PC-3 (cell line): ENCODE data around the gene DLL4. TPM values are rescaled to one million over a fixed set of nuclear protein-coding genes. Genes with fewer than 3 reads are reported as not detected.

Experiments
- ATAC-seq: fragments of 200-7000 bp; cut with Tn5 transposase; 2 replicates; pipeline ENCODE4 v1.9.1; 2020; ENCODE audit warnings: mild to moderate bottlenecking, moderate library complexity
- BruUV-seq: library from RNA; stranded (reverse); fragments of 400-500 nt; replicated peaks from 2 replicates; lab custom pipeline; 2021; lab: Mats Ljungman, UMichigan
- CTCF ChIA-PET: fragments of 300-600 bp; sonication (Branson Sonifier 250); formaldehyde crosslinking; loops from one replicate; lab custom pipeline; 2022; ENCODE audit warnings: antibody characterized with exemption; lab: Charles Lee
- POLR2A ChIA-PET: fragments of 300-600 bp; sonication (Branson Sonifier 250); formaldehyde crosslinking; loops from one replicate; lab custom pipeline; 2022; ENCODE audit warnings: antibody characterized with exemption; ENCODE audit not compliant: unreplicated experiment; lab: Charles Lee
- DNase-seq: peaks from one replicate; pipeline ENCODE4 v3.0.0-alpha.2; 2015
- H2AFZ ChIP-seq: fragments of 300-600 bp; sonication (generic); 2 replicates; pipeline ENCODE4 v1.6.0; 2016; ENCODE audit warnings: antibody characterized with exemption, low read length
- H3F3A ChIP-seq: fragments of 300-600 bp; sonication (generic); one replicate; pipeline ENCODE4 v1.6.0; 2017; ENCODE audit warnings: antibody characterized with exemption, low read length, control low read depth, mild to moderate bottlenecking; ENCODE audit not compliant: unreplicated experiment
- H3K27ac ChIP-seq: fragments of 300-600 bp; sonication (generic); 2 replicates; pipeline ENCODE4 v1.5.1; 2016; ENCODE audit warnings: mild to moderate bottlenecking, low read length
- H3K27me3 ChIP-seq: fragments of 300-600 bp; sonication (generic); 2 replicates; pipeline ENCODE4 v1.6.1; 2016; ENCODE audit warnings: low read length, mixed read lengths
- H3K36me3 ChIP-seq: fragments of 300-600 bp; sonication (generic); 2 replicates; pipeline ENCODE4 v1.6.1; 2016; ENCODE audit warnings: low read depth, mixed run types, low read length, mixed read lengths
- H3K4me1 ChIP-seq: fragments of 300-600 bp; sonication (generic); 2 replicates; pipeline ENCODE4 v1.5.1; 2016; ENCODE audit warnings: low read length; ENCODE audit not compliant: insufficient read depth
- H3K4me2 ChIP-seq: fragments of 300-600 bp; sonication (generic); 2 replicates; pipeline ENCODE4 v1.6.0; 2016; ENCODE audit warnings: low read length
- H3K4me3 ChIP-seq: fragments of 300-600 bp; sonication (generic); 2 replicates; pipeline ENCODE4 v1.5.1; 2016; ENCODE audit warnings: mild to moderate bottlenecking, low read length, mixed read lengths
- H3K79me2 ChIP-seq: fragments of 300-600 bp; sonication (generic); 2 replicates; pipeline ENCODE4 v1.6.1; 2017; ENCODE audit warnings: low read length, mixed read lengths
- H3K9ac ChIP-seq: fragments of 300-600 bp; sonication (generic); 2 replicates; pipeline ENCODE4 v1.6.0; 2016; ENCODE audit warnings: mild to moderate bottlenecking, low read length
- H3K9me2 ChIP-seq: fragments of 300-600 bp; sonication (generic); replicated peaks from 2 replicates; pipeline ENCODE4 v1.6.1; 2016; ENCODE audit warnings: mixed run types, low read length, mixed read lengths
- H3K9me3 ChIP-seq: fragments of 300-600 bp; sonication (generic); 2 replicates; pipeline ENCODE4 v1.6.1; 2016; ENCODE audit warnings: low read length, mixed read lengths
- H4K20me1 ChIP-seq: fragments of 300-600 bp; sonication (generic); 2 replicates; pipeline ENCODE4 v1.6.1; 2016; ENCODE audit warnings: low read length, mixed read lengths
- EZH2 ChIP-seq: fragments of 300-600 bp; sonication (generic); IDR thresholded peaks from one replicate; pipeline ENCODE4 v1.6.1; 2017; ENCODE audit warnings: antibody characterized with exemption, mild to moderate bottlenecking, low read length; ENCODE audit not compliant: unreplicated experiment
- EZH2phosphoT487 ChIP-seq: fragments of 300-600 bp; sonication (generic); IDR thresholded peaks from 2 replicates; pipeline ENCODE4 v1.6.1; 2018; ENCODE audit warnings: mild to moderate bottlenecking, antibody characterized with exemption, low read length, borderline replicate concordance
- intact Hi-C: fragments of 100-400 bp; cut with micrococcal nuclease; formaldehyde crosslinking; loops from 2 replicates; pipeline ENCODE4 v1.9.0; 2023
- total RNA-seq: library from RNA; depleted of rRNA; stranded (reverse); fragments of >200 nt; gene quantifications from 2 replicates; pipeline ENCODE4 v1.2.3, GENCODE V29; 2014
- TF ChIP-seq, protein P1 (sequence below): fragments of 300-600 bp; sonication (generic); conservative IDR thresholded peaks from 2 replicates; pipeline ENCODE4 v1.5.1; 2017; ENCODE audit warnings: antibody characterized with exemption, low read depth, mild to moderate bottlenecking, low read length

The DLL4 gene
- total RNA-seq, 1 experiment from 2014 or later: 2.2 TPM

DNA sequence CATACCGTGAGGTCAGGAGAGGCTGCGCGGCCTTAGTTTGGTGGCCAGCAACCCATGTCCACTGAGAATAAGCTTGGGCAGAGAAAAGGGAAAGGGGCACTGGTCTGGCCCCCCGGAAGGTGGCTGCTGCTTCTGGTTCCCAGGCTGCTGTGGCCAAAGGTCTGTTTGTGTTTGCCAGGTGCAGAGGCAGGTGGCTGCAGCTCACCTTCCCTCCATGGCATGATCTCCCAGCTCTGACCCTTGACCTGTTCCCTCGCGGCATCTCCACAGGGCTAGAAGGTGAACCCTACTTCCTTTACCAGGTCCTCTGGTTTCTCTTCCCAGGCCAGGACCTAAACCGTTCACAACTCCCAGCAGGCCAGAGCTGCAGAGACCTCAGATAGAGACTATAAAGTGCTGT is 21.0 kb upstream of the DLL4 start:
- intact Hi-C loops: loop anchor here (5.0 to 10.0 kb wide), 3 partner anchors 34 to 207 kb away; partner anchors contain the start of gene INO80
- POLR2A ChIA-PET: no interaction called here
- CTCF ChIA-PET: no interaction called here

DNA sequence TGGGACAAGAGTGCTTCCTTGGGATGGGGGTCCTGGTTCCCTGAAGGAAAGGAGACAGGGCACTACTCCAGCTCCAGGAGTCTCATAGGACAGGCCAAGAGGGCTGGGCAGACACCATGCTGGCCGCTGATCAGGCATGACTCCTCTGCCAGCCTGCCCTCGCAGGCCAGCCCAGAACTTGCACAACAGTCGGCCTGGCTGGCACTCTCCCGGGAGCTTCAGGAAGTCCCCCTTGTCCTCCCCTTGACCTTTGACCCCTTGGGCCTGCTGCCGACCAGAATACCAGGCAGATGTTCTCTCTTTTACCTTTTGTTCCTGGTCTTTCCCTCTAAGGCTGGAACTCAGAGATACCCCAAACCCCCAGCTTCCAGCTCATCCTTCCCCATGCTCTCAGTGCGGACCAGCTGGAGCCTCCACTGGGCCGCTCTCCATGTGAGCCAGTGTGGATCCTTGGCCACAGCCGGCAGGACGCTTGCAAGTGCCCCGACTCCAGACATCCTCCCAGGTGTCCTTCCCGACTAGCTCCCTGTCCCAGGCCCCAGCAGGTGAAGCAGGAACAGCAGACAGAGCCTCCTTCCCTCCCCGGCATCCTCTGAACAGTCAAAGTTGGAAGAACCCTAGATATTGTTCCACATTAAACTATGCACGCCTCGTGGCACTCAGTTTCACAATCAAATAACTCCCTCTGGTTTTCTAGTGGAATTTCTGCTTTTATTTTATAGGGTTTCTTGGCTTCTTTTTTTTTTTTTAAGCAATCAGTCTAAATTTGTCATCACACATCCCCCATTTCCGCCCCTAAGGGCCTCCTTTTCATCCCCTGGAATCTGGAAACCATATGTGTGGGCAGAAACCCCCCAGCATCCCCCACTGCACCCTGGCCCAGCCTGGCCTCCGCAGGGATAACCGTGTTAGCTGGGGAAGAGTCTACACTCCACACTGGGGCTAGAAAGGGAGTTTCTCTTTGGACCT is 19.2 kb upstream of the DLL4 start:
- H4K20me1 ChIP-seq: no peaks in the 10 kb centered on the region
- no peaks in the 10 kb centered on the region for H3K9me3 ChIP-seq
- H2AFZ ChIP-seq: no peak overlapping the region
- CTCF ChIA-PET: no interaction called here
- TF ChIP-seq, protein P1, sequence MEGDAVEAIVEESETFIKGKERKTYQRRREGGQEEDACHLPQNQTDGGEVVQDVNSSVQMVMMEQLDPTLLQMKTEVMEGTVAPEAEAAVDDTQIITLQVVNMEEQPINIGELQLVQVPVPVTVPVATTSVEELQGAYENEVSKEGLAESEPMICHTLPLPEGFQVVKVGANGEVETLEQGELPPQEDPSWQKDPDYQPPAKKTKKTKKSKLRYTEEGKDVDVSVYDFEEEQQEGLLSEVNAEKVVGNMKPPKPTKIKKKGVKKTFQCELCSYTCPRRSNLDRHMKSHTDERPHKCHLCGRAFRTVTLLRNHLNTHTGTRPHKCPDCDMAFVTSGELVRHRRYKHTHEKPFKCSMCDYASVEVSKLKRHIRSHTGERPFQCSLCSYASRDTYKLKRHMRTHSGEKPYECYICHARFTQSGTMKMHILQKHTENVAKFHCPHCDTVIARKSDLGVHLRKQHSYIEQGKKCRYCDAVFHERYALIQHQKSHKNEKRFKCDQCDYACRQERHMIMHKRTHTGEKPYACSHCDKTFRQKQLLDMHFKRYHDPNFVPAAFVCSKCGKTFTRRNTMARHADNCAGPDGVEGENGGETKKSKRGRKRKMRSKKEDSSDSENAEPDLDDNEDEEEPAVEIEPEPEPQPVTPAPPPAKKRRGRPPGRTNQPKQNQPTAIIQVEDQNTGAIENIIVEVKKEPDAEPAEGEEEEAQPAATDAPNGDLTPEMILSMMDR: no peak
- TF ChIP-seq EZH2phosphoT487 (no peak), EZH2 (no peak)
- no peaks in the 10 kb centered on the region for H3K27me3 ChIP-seq
- BruUV-seq: no TSS peak
- H3K27ac ChIP-seq: no peak overlapping the region
- H3F3A ChIP-seq: peaks cover 6% of the 10 kb centered on the region
- peaks cover 23% of the 10 kb centered on the region for H3K4me1 ChIP-seq
- POLR2A ChIA-PET: no interaction called here
- H3K36me3 ChIP-seq: no peaks in the 10 kb centered on the region; the same call in 1 of the 2 replicates
- ATAC-seq: no peak
- DNase-seq: no peak
- intact Hi-C loops: loop anchor here (5.0 to 10.0 kb wide), 3 partner anchors 32 to 205 kb away; partner anchors contain the start of gene INO80
- H3K4me3 ChIP-seq: no peak overlapping the region
- H3K9me2 ChIP-seq: no peaks in the 10 kb centered on the region
- no peak overlapping the region for H3K9ac ChIP-seq
- H3K4me2 ChIP-seq: no peak overlapping the region
- H3K79me2 ChIP-seq: no peaks in the 10 kb centered on the region

More for the DNA sequence above, 21.0 kb upstream of the DLL4 start:
- ATAC-seq (no peak), DNase-seq (no peak)
- no TSS peak for BruUV-seq
- no peak overlapping the region for H2AFZ ChIP-seq
- H3K27ac ChIP-seq: no peak overlapping the region
- no peaks in the 10 kb centered on the region for H3K79me2 ChIP-seq
- no peak overlapping the region for H3K4me2 ChIP-seq
- no peaks in the 10 kb centered on the region for H3K9me2 ChIP-seq
- no peak overlapping the region for H3K9ac ChIP-seq
- no peaks in the 10 kb centered on the region for H3K9me3 ChIP-seq
- no peaks in the 10 kb centered on the region for H3K27me3 ChIP-seq
- peaks cover 5% of the 10 kb centered on the region; the same call in 1 of the 2 replicates for H4K20me1 ChIP-seq
- peaks cover 29% of the 10 kb centered on the region for H3K4me1 ChIP-seq
- H3F3A ChIP-seq: peaks cover 6% of the 10 kb centered on the region
- TF ChIP-seq EZH2phosphoT487 (no peak), EZH2 (no peak)
- TF ChIP-seq, protein P1: no peak
- peaks cover 2% of the 10 kb centered on the region; the same call in 1 of the 2 replicates for H3K36me3 ChIP-seq
- H3K4me3 ChIP-seq: no peak overlapping the region

DNA sequence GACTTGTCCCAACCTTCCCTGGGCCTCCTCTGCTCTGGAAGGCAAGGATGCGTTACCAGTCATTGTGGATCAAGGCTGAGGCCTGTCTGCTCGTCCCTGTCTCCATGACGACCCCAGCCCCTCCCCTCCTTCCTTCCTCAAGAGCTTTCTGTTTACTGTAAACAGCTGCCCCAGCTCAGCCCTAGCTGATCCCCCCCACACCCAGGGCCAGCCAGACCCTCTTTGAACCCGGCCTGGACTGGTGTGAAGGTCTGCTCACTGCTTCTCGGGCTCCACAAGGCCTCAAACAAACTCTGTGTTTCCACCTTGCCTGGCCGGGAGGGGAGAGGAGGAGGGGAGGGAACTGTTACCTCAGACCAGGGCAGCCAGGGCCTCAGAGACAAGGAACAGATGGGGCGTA is 18.0 kb upstream of the DLL4 start:
- H3K9me2 ChIP-seq: no peaks in the 10 kb centered on the region
- no peak for ATAC-seq
- POLR2A ChIA-PET: no interaction called here
- no TSS peak for BruUV-seq
- H3K9ac ChIP-seq: no peak overlapping the region
- no peaks in the 10 kb centered on the region for H4K20me1 ChIP-seq
- no peak for DNase-seq
- intact Hi-C loops: no loop called here
- peaks cover 22% of the 10 kb centered on the region for H3K4me1 ChIP-seq
- H3K4me3 ChIP-seq: no peak overlapping the region
- CTCF ChIA-PET: no interaction called here
- no peak overlapping the region for H3K27ac ChIP-seq
- no peak overlapping the region for H3K4me2 ChIP-seq
- no peaks in the 10 kb centered on the region for H3F3A ChIP-seq
- H3K79me2 ChIP-seq: no peaks in the 10 kb centered on the region
- no peaks in the 10 kb centered on the region for H3K9me3 ChIP-seq
- TF ChIP-seq EZH2phosphoT487: no peak
- TF ChIP-seq, protein P1: no peak
- no peak for TF ChIP-seq EZH2
- no peaks in the 10 kb centered on the region for H3K27me3 ChIP-seq
- no peak overlapping the region for H2AFZ ChIP-seq
- no peaks in the 10 kb centered on the region for H3K36me3 ChIP-seq
